ENCODE measurements around the gene KRTAP5-1.

The KRTAP5-1 gene

GRCh38 chr11:1560649-1561251, 24.3 kb downstream of the KRTAP5-1 start:
- TF ChIP-seq POU2F2 (IDR thresholded peaks at IDR 0.05; ENCODE audit: low read depth, low read length) (no peak), TAF1 (IDR thresholded peaks at IDR 0.05; ENCODE audit: low read depth, low read length) (no peak), SPI1 (IDR thresholded peaks at IDR 0.05; ENCODE audit: low read depth, low read length) (no peak), POLR2AphosphoS5 (IDR thresholded peaks at IDR 0.05; ENCODE audit: low read depth, low read length) (no peak), PAX5 (IDR thresholded peaks at IDR 0.05; ENCODE audit: insufficient read depth, low read length, severe bottlenecking) (no peak), POLR2A (IDR thresholded peaks at IDR 0.05; ENCODE audit: low read depth, low read length) (no peak)
- DNase-seq (ENCODE audit: insufficient read length, low spot score), result no peak
- no peak for FAIRE-seq

GRCh38 chr11:1560002-1560648, 25.0 kb downstream of the KRTAP5-1 start:
- DNase-seq (ENCODE audit: insufficient read length, low spot score) (no peak), FAIRE-seq (no peak)
- TF ChIP-seq POLR2A (IDR thresholded peaks at IDR 0.05; ENCODE audit: low read depth, low read length) (no peak), SPI1 (IDR thresholded peaks at IDR 0.05; ENCODE audit: low read depth, low read length) (no peak), POLR2AphosphoS5 (IDR thresholded peaks at IDR 0.05; ENCODE audit: low read depth, low read length) (no peak), TAF1 (IDR thresholded peaks at IDR 0.05; ENCODE audit: low read depth, low read length) (no peak), PAX5 (IDR thresholded peaks at IDR 0.05; ENCODE audit: insufficient read depth, low read length, severe bottlenecking) (no peak), POU2F2 (IDR thresholded peaks at IDR 0.05; ENCODE audit: low read depth, low read length) (no peak)

GRCh38 chr11:1559111-1559951, 25.8 kb downstream of the KRTAP5-1 start:
- no peak for FAIRE-seq
- no peak for TF ChIP-seq TAF1 (IDR thresholded peaks at IDR 0.05; ENCODE audit: low read depth, low read length)
- peak; percentile 73 for TF ChIP-seq POU2F2 (IDR thresholded peaks at IDR 0.05; ENCODE audit: low read depth, low read length)
- no peak for DNase-seq (ENCODE audit: insufficient read length, low spot score)

- no peak for TF ChIP-seq SPI1 (IDR thresholded peaks at IDR 0.05; ENCODE audit: low read depth, low read length)
- TF ChIP-seq POU2F2 (IDR thresholded peaks at IDR 0.05; ENCODE audit: low read depth, low read length), result no peak
- TF ChIP-seq POLR2AphosphoS5 (IDR thresholded peaks at IDR 0.05; ENCODE audit: low read depth, low read length), result no peak
- no peak for TF ChIP-seq POLR2A (IDR thresholded peaks at IDR 0.05; ENCODE audit: low read depth, low read length)
- no peak for TF ChIP-seq TAF1 (IDR thresholded peaks at IDR 0.05; ENCODE audit: low read depth, low read length)
- no peak for TF ChIP-seq PAX5 (IDR thresholded peaks at IDR 0.05; ENCODE audit: insufficient read depth, low read length, severe bottlenecking)
- DNase-seq (ENCODE audit: insufficient read length, low spot score) (no peak), FAIRE-seq (no peak)
Measured at GRCh38 chr11:1558775-1559110, 26.3 kb downstream of the KRTAP5-1 start.

GRCh38 chr11:1557904-1558774, 26.9 kb downstream of the KRTAP5-1 start:
- DNase-seq (ENCODE audit: insufficient read length, low spot score) (no peak), FAIRE-seq (no peak)
- TF ChIP-seq POLR2AphosphoS5 (IDR thresholded peaks at IDR 0.05; ENCODE audit: low read depth, low read length), result no peak
- TF ChIP-seq POU2F2 (IDR thresholded peaks at IDR 0.05; ENCODE audit: low read depth, low read length), result no peak
- TF ChIP-seq TAF1 (IDR thresholded peaks at IDR 0.05; ENCODE audit: low read depth, low read length), result no peak
- TF ChIP-seq POLR2A (IDR thresholded peaks at IDR 0.05; ENCODE audit: low read depth, low read length), result no peak
- TF ChIP-seq PAX5 (IDR thresholded peaks at IDR 0.05; ENCODE audit: insufficient read depth, low read length, severe bottlenecking), result no peak
- TF ChIP-seq SPI1 (IDR thresholded peaks at IDR 0.05; ENCODE audit: low read depth, low read length), result no peak

GRCh38 chr11:1557051-1557884, 27.8 kb downstream of the KRTAP5-1 start:
- TF ChIP-seq SPI1 (IDR thresholded peaks at IDR 0.05; ENCODE audit: low read depth, low read length) (no peak), POLR2A (IDR thresholded peaks at IDR 0.05; ENCODE audit: low read depth, low read length) (no peak), TAF1 (IDR thresholded peaks at IDR 0.05; ENCODE audit: low read depth, low read length) (no peak), POLR2AphosphoS5 (IDR thresholded peaks at IDR 0.05; ENCODE audit: low read depth, low read length) (no peak), PAX5 (IDR thresholded peaks at IDR 0.05; ENCODE audit: insufficient read depth, low read length, severe bottlenecking) (no peak), POU2F2 (IDR thresholded peaks at IDR 0.05; ENCODE audit: low read depth, low read length) (no peak)
- DNase-seq (ENCODE audit: insufficient read length, low spot score) (no peak), FAIRE-seq (no peak)

GRCh38 chr11:1556278-1556902, 28.7 kb downstream of the KRTAP5-1 start:
- DNase-seq (ENCODE audit: insufficient read length, low spot score) (no peak), FAIRE-seq (no peak)
- TF ChIP-seq POLR2AphosphoS5 (IDR thresholded peaks at IDR 0.05; ENCODE audit: low read depth, low read length), result no peak
- no peak for TF ChIP-seq POLR2A (IDR thresholded peaks at IDR 0.05; ENCODE audit: low read depth, low read length)
- TF ChIP-seq POU2F2 (IDR thresholded peaks at IDR 0.05; ENCODE audit: low read depth, low read length), result no peak
- no peak for TF ChIP-seq TAF1 (IDR thresholded peaks at IDR 0.05; ENCODE audit: low read depth, low read length)
- no peak for TF ChIP-seq SPI1 (IDR thresholded peaks at IDR 0.05; ENCODE audit: low read depth, low read length)
- no peak for TF ChIP-seq PAX5 (IDR thresholded peaks at IDR 0.05; ENCODE audit: insufficient read depth, low read length, severe bottlenecking)

GRCh38 chr11:1555713-1556153, 29.4 kb downstream of the KRTAP5-1 start:
- DNase-seq (ENCODE audit: insufficient read length, low spot score), result no peak
- no peak for TF ChIP-seq TAF1 (IDR thresholded peaks at IDR 0.05; ENCODE audit: low read depth, low read length)
- TF ChIP-seq PAX5 (IDR thresholded peaks at IDR 0.05; ENCODE audit: insufficient read depth, low read length, severe bottlenecking), result no peak
- no peak for TF ChIP-seq POLR2AphosphoS5 (IDR thresholded peaks at IDR 0.05; ENCODE audit: low read depth, low read length)
- no peak for TF ChIP-seq POLR2A (IDR thresholded peaks at IDR 0.05; ENCODE audit: low read depth, low read length)
- TF ChIP-seq SPI1 (IDR thresholded peaks at IDR 0.05; ENCODE audit: low read depth, low read length), result no peak
- TF ChIP-seq POU2F2 (IDR thresholded peaks at IDR 0.05; ENCODE audit: low read depth, low read length), result no peak
- FAIRE-seq, result no peak

Measured in GM12891 (cell line).